ENCODE measurements around the gene TRAIP. TPM values are rescaled to one million over a fixed set of nuclear protein-coding genes. Genes with fewer than 3 reads are reported as not detected.

Gene TRAIP
- total and polyA plus RNA-seq, 5 donors from 2014 or later: 0.52 to 7.9 (median 2.4) TPM

DNA sequence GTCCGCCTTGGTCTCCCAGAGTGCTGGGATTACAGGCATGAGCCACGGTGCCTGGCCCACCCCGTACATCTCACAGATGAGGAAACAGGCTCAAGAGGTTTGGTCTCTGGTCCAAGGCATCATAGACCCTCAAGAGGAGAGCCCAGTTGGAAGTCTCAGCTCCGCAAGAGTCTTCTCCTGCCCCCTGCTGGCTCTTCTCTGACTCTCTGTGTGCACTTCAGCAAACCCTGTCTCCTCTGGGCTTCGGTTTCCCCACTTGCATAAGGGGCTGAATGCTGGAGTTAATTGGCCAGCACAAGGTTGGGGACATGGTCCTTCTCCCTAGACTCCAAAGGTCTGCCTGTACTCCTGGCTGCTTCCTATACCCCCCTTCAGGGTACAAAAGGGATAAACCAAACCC lies 43.5 kb upstream of the TRAIP start:
- Histone ChIP-seq H3K27me3 (ENCODE audit: control insufficient read depth, insufficient read depth, low read length) (no peaks in the 10 kb centered on the region), H3K36me3 (ENCODE audit: control insufficient read depth, insufficient read depth, low read length) (no peaks in the 10 kb centered on the region), H3K4me1 (ENCODE audit: control insufficient read depth, insufficient read depth, low read length, poor library complexity, severe bottlenecking) (peaks cover 9% of the 10 kb centered on the region), H3K4me3 (ENCODE audit: low read depth, low read length) (no peak overlapping the region), H3K9me3 (ENCODE audit: control insufficient read depth in 2 of 2, low read length in 2 of 2) (no peaks in the 10 kb centered on the region), H3K27ac (ENCODE audit: insufficient read depth, low read length, poor library complexity, severe bottlenecking) (no peak overlapping the region)
- Mint-ChIP-seq H3K4me1 (peaks cover 3 to 18% (median 5%) of the 10 kb centered on the region in 4 donors), H3K36me3 (no peaks in the 10 kb centered on the region), H3K27me3 (no peaks in the 10 kb centered on the region), H3K9me3 (peaks cover 0 to 2% (median 0%) of the 10 kb centered on the region in 7 donors), H3K4me3 (no peak overlapping the region), H3K27ac (no peak overlapping the region)
- no peak for ATAC-seq (ENCODE audit: low read depth in 2 of 2)
- peak in 1 of 3 donors; percentile 16 for DNase-seq

DNA sequence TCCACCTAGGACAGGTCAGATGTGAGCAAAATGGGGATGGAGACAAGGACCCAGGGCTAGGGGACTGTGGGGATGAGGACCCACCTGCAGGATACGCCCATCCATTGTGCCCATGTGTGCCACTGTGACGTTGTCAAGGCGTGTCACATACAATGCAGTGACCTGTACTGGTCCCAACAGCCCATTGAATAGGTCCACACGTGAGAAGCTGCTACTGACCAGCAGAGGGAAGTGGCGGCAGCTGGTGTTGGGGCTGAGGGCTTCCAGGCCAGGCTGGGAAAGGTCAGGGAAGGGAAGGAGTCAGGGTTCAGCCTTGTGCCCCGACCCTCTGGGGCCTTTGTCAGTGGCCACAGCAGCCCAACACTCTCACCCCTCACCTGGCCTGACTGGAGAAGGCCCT lies 42.6 kb upstream of the TRAIP start:
- DNase-seq: no peak
- Histone ChIP-seq H3K27me3 (ENCODE audit: control insufficient read depth, insufficient read depth, low read length) (no peaks in the 10 kb centered on the region), H3K36me3 (ENCODE audit: control insufficient read depth, insufficient read depth, low read length) (no peaks in the 10 kb centered on the region), H3K4me3 (ENCODE audit: low read depth, low read length) (no peak overlapping the region), H3K4me1 (ENCODE audit: control insufficient read depth, insufficient read depth, low read length, poor library complexity, severe bottlenecking) (peaks cover 2% of the 10 kb centered on the region), H3K27ac (ENCODE audit: insufficient read depth, low read length, poor library complexity, severe bottlenecking) (no peak overlapping the region), H3K9me3 (ENCODE audit: control insufficient read depth in 2 of 2, low read length in 2 of 2) (no peaks in the 10 kb centered on the region)
- H3K27ac Mint-ChIP-seq: no peak overlapping the region
- peaks cover 0 to 2% (median 0%) of the 10 kb centered on the region in 7 donors for H3K9me3 Mint-ChIP-seq
- H3K36me3 Mint-ChIP-seq: no peaks in the 10 kb centered on the region
- no peak overlapping the region for H3K4me3 Mint-ChIP-seq
- no peak for ATAC-seq (ENCODE audit: low read depth in 2 of 2)
- H3K27me3 Mint-ChIP-seq: no peaks in the 10 kb centered on the region
- H3K4me1 Mint-ChIP-seq: peaks cover 2 to 10% (median 3%) of the 10 kb centered on the region in 4 donors

- Mint-ChIP-seq H3K9me3 (peaks cover 0 to 2% (median 0%) of the 10 kb centered on the region in 7 donors), H3K27ac (no peak overlapping the region), H3K36me3 (no peaks in the 10 kb centered on the region)
Observed at GRCh38 chr3:49896345-49896744, 40.0 kb upstream of the TRAIP start.

GRCh38 chr3:49895791-49896190 lies 39.4 kb upstream of the TRAIP start:
- Mint-ChIP-seq H3K4me1 (no peaks in the 10 kb centered on the region), H3K36me3 (no peaks in the 10 kb centered on the region)
- ATAC-seq (ENCODE audit: low read depth in 2 of 2): no peak

More at GRCh38 chr3:49896345-49896744, 40.0 kb upstream of the TRAIP start:
- Histone ChIP-seq H3K27ac (ENCODE audit: insufficient read depth, low read length, poor library complexity, severe bottlenecking) (no peak overlapping the region), H3K36me3 (ENCODE audit: control insufficient read depth, insufficient read depth, low read length) (no peaks in the 10 kb centered on the region), H3K27me3 (ENCODE audit: control insufficient read depth, insufficient read depth, low read length) (no peaks in the 10 kb centered on the region), H3K4me1 (ENCODE audit: control insufficient read depth, insufficient read depth, low read length, poor library complexity, severe bottlenecking) (no peaks in the 10 kb centered on the region), H3K4me3 (ENCODE audit: low read depth, low read length) (no peak overlapping the region), H3K9me3 (ENCODE audit: control insufficient read depth in 2 of 2, low read length in 2 of 2) (no peaks in the 10 kb centered on the region)
- no peak for DNase-seq
- ATAC-seq (ENCODE audit: low read depth in 2 of 2): no peak
- Mint-ChIP-seq H3K4me1 (peaks cover 0 to 4% (median 0%) of the 10 kb centered on the region in 4 donors), H3K4me3 (no peak overlapping the region), H3K27me3 (no peaks in the 10 kb centered on the region)

DNA sequence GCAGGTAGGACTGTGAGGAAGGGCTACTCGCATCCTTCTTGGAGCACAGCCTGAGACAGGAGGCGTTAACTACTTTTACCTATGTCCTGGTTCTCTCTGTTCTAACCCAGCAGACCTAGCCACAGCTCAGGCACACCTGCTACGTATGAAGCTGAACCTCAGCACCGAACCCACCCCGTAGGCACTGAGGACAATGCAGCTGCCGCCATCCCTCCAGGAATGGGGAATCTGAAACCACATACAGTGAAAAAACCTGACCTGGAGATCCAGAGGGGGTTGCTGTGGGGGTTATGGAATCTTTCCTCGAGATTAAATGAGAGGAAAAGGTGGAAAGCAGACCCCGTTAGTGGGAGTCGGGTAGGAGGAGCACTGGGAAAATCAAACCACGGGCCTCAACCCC lies 32.9 kb upstream of the TRAIP start:
- Mint-ChIP-seq H3K27ac (no peak overlapping the region), H3K4me1 (no peaks in the 10 kb centered on the region), H3K9me3 (peaks cover 0 to 1% (median 0%) of the 10 kb centered on the region in 7 donors), H3K4me3 (no peak overlapping the region), H3K36me3 (no peaks in the 10 kb centered on the region), H3K27me3 (no peaks in the 10 kb centered on the region)
- Histone ChIP-seq H3K36me3 (ENCODE audit: control insufficient read depth, insufficient read depth, low read length) (no peaks in the 10 kb centered on the region), H3K9me3 (ENCODE audit: control insufficient read depth in 2 of 2, low read length in 2 of 2) (no peaks in the 10 kb centered on the region), H3K27ac (ENCODE audit: insufficient read depth, low read length, poor library complexity, severe bottlenecking) (no peak overlapping the region), H3K4me1 (ENCODE audit: control insufficient read depth, insufficient read depth, low read length, poor library complexity, severe bottlenecking) (no peaks in the 10 kb centered on the region), H3K4me3 (ENCODE audit: low read depth, low read length) (no peak overlapping the region), H3K27me3 (ENCODE audit: control insufficient read depth, insufficient read depth, low read length) (no peaks in the 10 kb centered on the region)
- ATAC-seq (ENCODE audit: low read depth in 2 of 2) (no peak), DNase-seq (no peak)

More at GRCh38 chr3:49895791-49896190, 39.4 kb upstream of the TRAIP start:
- no peaks in the 10 kb centered on the region for H3K4me1 ChIP-seq (ENCODE audit: control insufficient read depth, insufficient read depth, low read length, poor library complexity, severe bottlenecking)
- H3K27ac ChIP-seq (ENCODE audit: insufficient read depth, low read length, poor library complexity, severe bottlenecking): no peak overlapping the region
- H3K4me3 ChIP-seq (ENCODE audit: low read depth, low read length): no peak overlapping the region
- no peaks in the 10 kb centered on the region for H3K36me3 ChIP-seq (ENCODE audit: control insufficient read depth, insufficient read depth, low read length)
- Mint-ChIP-seq H3K4me3 (no peak overlapping the region), H3K27ac (no peak overlapping the region), H3K9me3 (peaks cover 0 to 2% (median 0%) of the 10 kb centered on the region in 7 donors), H3K27me3 (no peaks in the 10 kb centered on the region)
- H3K27me3 ChIP-seq (ENCODE audit: control insufficient read depth, insufficient read depth, low read length): no peaks in the 10 kb centered on the region
- no peak for DNase-seq
- H3K9me3 ChIP-seq (ENCODE audit: control insufficient read depth in 2 of 2, low read length in 2 of 2): no peaks in the 10 kb centered on the region

GRCh38 chr3:49886922-49887265 lies 30.5 kb upstream of the TRAIP start:
- Mint-ChIP-seq H3K27me3 (no peaks in the 10 kb centered on the region), H3K9me3 (peaks cover 0 to 1% (median 0%) of the 10 kb centered on the region in 7 donors), H3K36me3 (no peaks in the 10 kb centered on the region), H3K4me3 (no peak overlapping the region), H3K27ac (no peak overlapping the region), H3K4me1 (no peaks in the 10 kb centered on the region)
- no peaks in the 10 kb centered on the region for H3K27me3 ChIP-seq (ENCODE audit: control insufficient read depth, insufficient read depth, low read length)
- no peak overlapping the region for H3K4me3 ChIP-seq (ENCODE audit: low read depth, low read length)
- DNase-seq (no peak), ATAC-seq (ENCODE audit: low read depth in 2 of 2) (no peak)
- H3K27ac ChIP-seq (ENCODE audit: insufficient read depth, low read length, poor library complexity, severe bottlenecking): no peak overlapping the region
- no peaks in the 10 kb centered on the region for H3K36me3 ChIP-seq (ENCODE audit: control insufficient read depth, insufficient read depth, low read length)
- H3K4me1 ChIP-seq (ENCODE audit: control insufficient read depth, insufficient read depth, low read length, poor library complexity, severe bottlenecking): no peaks in the 10 kb centered on the region
- H3K9me3 ChIP-seq (ENCODE audit: control insufficient read depth in 2 of 2, low read length in 2 of 2): no peaks in the 10 kb centered on the region

DNA sequence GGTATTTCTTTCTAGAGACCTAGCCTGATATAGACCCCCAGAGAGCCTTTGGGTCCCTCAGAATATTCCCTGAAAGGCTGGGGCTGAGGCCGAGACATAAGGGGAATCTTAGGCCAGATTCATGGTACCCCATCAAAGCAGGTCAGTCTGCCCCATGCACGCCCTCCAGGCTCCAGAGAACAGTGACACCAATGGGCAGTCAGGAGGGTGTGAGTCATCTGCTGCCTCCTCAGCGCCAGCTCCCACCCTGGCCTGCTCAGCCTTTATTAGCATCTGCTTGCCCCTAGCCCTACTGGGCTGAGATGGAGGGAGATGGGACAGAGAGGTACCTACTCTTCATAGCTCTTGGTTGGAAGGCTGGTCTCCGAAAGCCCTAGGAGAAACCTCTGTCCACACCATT lies 27.6 kb upstream of the TRAIP start:
- Mint-ChIP-seq H3K27ac (no peak overlapping the region), H3K4me1 (no peaks in the 10 kb centered on the region), H3K36me3 (no peaks in the 10 kb centered on the region), H3K9me3 (peaks cover 0 to 1% (median 0%) of the 10 kb centered on the region in 7 donors), H3K4me3 (no peak overlapping the region), H3K27me3 (no peaks in the 10 kb centered on the region)
- no peaks in the 10 kb centered on the region for H3K4me1 ChIP-seq (ENCODE audit: control insufficient read depth, insufficient read depth, low read length, poor library complexity, severe bottlenecking)
- ATAC-seq (ENCODE audit: low read depth in 2 of 2): no peak
- no peak for DNase-seq
- H3K9me3 ChIP-seq (ENCODE audit: control insufficient read depth in 2 of 2, low read length in 2 of 2): no peaks in the 10 kb centered on the region
- no peaks in the 10 kb centered on the region for H3K27me3 ChIP-seq (ENCODE audit: control insufficient read depth, insufficient read depth, low read length)
- H3K36me3 ChIP-seq (ENCODE audit: control insufficient read depth, insufficient read depth, low read length): no peaks in the 10 kb centered on the region
- no peak overlapping the region for H3K4me3 ChIP-seq (ENCODE audit: low read depth, low read length)
- H3K27ac ChIP-seq (ENCODE audit: insufficient read depth, low read length, poor library complexity, severe bottlenecking): no peak overlapping the region

DNA sequence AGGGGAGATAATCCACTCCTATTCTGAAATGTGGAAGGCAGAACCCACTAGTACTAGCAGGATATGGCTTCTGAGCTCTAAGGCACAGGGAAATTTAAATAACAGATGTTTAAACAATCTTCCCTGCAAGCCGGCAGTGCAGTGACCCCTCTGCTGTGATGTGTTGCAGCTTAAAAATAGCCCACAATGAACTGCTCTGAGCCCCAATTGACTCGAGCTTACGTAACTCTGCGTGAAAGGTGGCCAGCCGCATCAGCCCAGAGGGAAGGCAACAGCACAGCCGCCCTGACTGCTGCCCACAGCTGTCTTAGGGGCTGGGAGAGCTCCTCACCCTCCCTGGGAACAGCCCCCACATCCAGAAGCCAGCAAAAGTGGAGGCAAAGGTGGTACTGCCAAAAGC lies 25.8 kb upstream of the TRAIP start:
- Mint-ChIP-seq H3K9me3 (peaks cover 0 to 1% (median 0%) of the 10 kb centered on the region in 7 donors), H3K27me3 (no peaks in the 10 kb centered on the region), H3K4me1 (no peaks in the 10 kb centered on the region), H3K4me3 (no peak overlapping the region), H3K27ac (no peak overlapping the region), H3K36me3 (no peaks in the 10 kb centered on the region)
- Histone ChIP-seq H3K9me3 (ENCODE audit: control insufficient read depth in 2 of 2, low read length in 2 of 2) (no peaks in the 10 kb centered on the region), H3K27ac (ENCODE audit: insufficient read depth, low read length, poor library complexity, severe bottlenecking) (no peak overlapping the region), H3K36me3 (ENCODE audit: control insufficient read depth, insufficient read depth, low read length) (no peaks in the 10 kb centered on the region), H3K4me3 (ENCODE audit: low read depth, low read length) (no peak overlapping the region), H3K27me3 (ENCODE audit: control insufficient read depth, insufficient read depth, low read length) (no peaks in the 10 kb centered on the region), H3K4me1 (ENCODE audit: control insufficient read depth, insufficient read depth, low read length, poor library complexity, severe bottlenecking) (no peaks in the 10 kb centered on the region)
- DNase-seq (no peak), ATAC-seq (ENCODE audit: low read depth in 2 of 2) (no peak)
